Measurements from ENCODE around the gene NXN. TPM values are rescaled to one million over a fixed set of nuclear protein-coding genes. Genes with fewer than 3 reads are reported as not detected.
A peak's percentile ranks its signal among the peaks of the same experiment; 100 is the strongest.

Gene NXN
- total RNA-seq, 4 donors from 2014 or later: 39.6 to 103 (median 59.1) TPM

DNA sequence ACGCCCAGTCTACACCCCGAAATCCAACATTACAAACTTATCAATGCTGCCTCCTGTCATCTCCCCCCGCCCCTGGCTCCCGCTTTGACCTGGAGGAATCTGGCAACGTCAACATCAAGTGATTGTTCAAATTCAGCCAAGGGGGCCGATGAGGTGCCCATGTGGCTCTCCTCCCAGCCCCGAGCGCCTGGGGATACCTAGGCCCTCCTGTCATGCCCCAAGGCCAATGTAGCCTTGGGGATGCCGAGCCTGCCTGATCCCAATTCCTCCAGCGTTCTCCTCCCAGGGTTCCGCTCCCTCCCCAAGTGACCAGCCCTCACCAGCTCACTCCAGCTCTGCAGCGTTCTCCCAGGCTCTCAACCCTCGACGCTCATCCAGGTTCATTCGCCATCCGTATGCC is 59.4 kb downstream of the NXN start:
- Histone ChIP-seq H3K27ac (no peak overlapping the region), H3K27me3 (no peaks in the 10 kb centered on the region), H3K36me3 (peaks cover 0 to 7% of the 10 kb centered on the region in 2 donors), H3K4me3 (no peak overlapping the region), H3K9me3 (no peaks in the 10 kb centered on the region), H3K4me1 (peaks cover 0 to 48% (median 0%) of the 10 kb centered on the region in 3 donors)
- 88% methylated on average over 7 of the region's 16 CpGs; no CpG with 5 or more reads in 1 of the 2 donors for WGBS, 2 donors (ENCODE audit: low coverage in 1 of 2)
- no peak for TF ChIP-seq EP300 (IDR thresholded peaks at IDR 0.05)
- TF ChIP-seq CTCF (IDR thresholded peaks at IDR 0.05): no peak
- ATAC-seq: no peak

DNA sequence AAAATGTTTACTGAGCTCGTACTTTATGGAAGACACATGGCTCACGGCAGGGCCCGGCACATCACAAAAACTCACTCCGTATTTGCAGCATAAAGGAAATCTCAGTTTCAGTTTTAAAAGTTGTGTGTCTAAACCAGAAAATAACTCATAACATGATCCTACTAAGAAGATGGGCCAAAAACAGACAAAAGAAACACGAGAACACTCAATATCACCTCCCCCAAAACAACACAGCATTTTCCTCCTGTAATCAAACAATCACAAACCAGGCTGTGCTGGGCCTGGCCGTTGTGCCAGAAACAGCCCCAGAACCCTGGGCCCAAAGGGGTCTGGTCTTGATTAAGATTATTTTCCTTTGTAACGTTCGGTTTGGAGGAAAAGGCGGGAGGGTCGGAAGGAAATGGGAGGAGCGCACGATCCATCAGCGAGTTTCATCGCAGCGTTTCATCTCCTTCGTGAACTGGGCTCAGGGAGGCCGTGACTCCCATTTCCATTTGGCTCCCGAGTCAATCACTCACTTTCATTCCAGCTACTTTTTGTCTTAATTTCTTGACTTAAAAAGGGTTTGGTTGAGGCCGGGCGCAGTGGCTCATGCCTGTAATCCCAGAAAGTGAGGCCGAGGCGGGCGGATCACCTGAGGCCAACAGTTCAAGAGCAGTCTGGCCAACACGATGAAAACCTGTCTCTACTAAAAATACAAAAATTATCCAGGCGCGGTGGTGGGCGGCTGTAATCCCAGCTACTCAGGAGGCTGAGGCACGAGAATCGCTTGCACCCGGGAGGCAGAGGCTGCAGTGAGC is 61.4 kb downstream of the NXN start:
- no peak for ATAC-seq
- no peaks in the 10 kb centered on the region for H3K27me3 ChIP-seq
- peaks cover 0 to 6% of the 10 kb centered on the region in 2 donors for H3K36me3 ChIP-seq
- WGBS, 2 donors (ENCODE audit: low coverage in 1 of 2): 50 to 86% methylated on average over 14 to 24 of the region's 30 CpGs
- H3K4me1 ChIP-seq: peaks cover 0 to 66% (median 0%) of the 10 kb centered on the region in 3 donors
- TF ChIP-seq POLR2AphosphoS5 (IDR thresholded peaks at IDR 0.05): no peak
- TF ChIP-seq EP300 (IDR thresholded peaks at IDR 0.05): no peak
- TF ChIP-seq POLR2A (IDR thresholded peaks at IDR 0.05): no peak
- TF ChIP-seq CTCF (IDR thresholded peaks at IDR 0.05): no peak
- no peak overlapping the region for H3K4me3 ChIP-seq
- no peaks in the 10 kb centered on the region for H3K9me3 ChIP-seq
- H3K27ac ChIP-seq: peak overlapping the region in 3 of 4 donors; percentile 25 to 78 (median 41)

DNA sequence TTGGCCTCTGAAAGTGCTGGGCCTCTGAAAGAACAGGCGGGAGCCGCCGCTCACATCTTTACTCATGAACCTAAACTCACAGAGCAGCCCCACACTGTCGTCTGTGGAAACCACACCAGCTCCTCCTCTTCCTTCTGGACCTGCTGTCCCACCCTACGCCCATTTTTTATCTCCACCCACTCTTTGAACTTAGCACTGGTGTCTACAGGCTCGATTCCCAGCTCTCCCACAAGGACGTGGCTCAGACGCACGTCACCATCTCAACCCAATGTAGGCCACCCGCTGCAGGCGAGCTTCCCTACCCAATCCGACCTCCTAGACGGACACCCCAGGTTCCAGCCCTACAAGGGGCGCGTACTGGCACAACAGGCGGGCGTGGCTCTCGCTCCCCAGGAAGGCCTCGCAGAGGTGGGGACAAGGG is 62.2 kb downstream of the NXN start:
- Histone ChIP-seq H3K4me1 (peaks cover 0 to 69% (median 0%) of the 10 kb centered on the region in 3 donors), H3K27me3 (no peaks in the 10 kb centered on the region), H3K4me3 (no peak overlapping the region), H3K36me3 (no peaks in the 10 kb centered on the region), H3K9me3 (no peaks in the 10 kb centered on the region), H3K27ac (peak overlapping the region in 3 of 4 donors; percentile 25 to 78 (median 41))
- ATAC-seq: no peak
- TF ChIP-seq POLR2A (IDR thresholded peaks at IDR 0.05) (no peak), CTCF (IDR thresholded peaks at IDR 0.05) (no peak), POLR2AphosphoS5 (IDR thresholded peaks at IDR 0.05) (no peak), EP300 (IDR thresholded peaks at IDR 0.05) (no peak)
- 74 to 81% methylated on average over 7 to 11 of the region's 19 CpGs for WGBS, 2 donors (ENCODE audit: low coverage in 1 of 2)

GRCh38 chr17:916315-916714 is 63.3 kb downstream of the NXN start:
- Histone ChIP-seq H3K27me3 (no peaks in the 10 kb centered on the region), H3K27ac (peak overlapping the region in 3 of 4 donors; percentile 67 to 78 (median 69)), H3K9me3 (no peaks in the 10 kb centered on the region), H3K4me1 (peaks cover 0 to 59% (median 0%) of the 10 kb centered on the region in 3 donors), H3K4me3 (no peak overlapping the region), H3K36me3 (no peaks in the 10 kb centered on the region)
- TF ChIP-seq EP300 (IDR thresholded peaks at IDR 0.05): no peak
- TF ChIP-seq CTCF (IDR thresholded peaks at IDR 0.05): peak in 1 of 4 experiments; percentile 23
- TF ChIP-seq POLR2AphosphoS5 (IDR thresholded peaks at IDR 0.05): no peak
- 58 to 83% methylated on average over 2 to 7 of the region's 7 CpGs for WGBS, 2 donors (ENCODE audit: low coverage in 1 of 2)
- ATAC-seq: no peak

All from gastroesophageal sphincter (tissue), 4 donors.